IPS-18a (cell line): ENCODE measurements around the gene WDR36.
A peak's percentile ranks its signal among the peaks of the same experiment; 100 is the strongest.

Experiments
- H3K27ac ChIP-seq: one replicate; pipeline ENCODE4 v1.5.1; 2013; ENCODE audit warnings: low read length
- H3K27me3 ChIP-seq: one replicate; pipeline ENCODE4 v1.6.1; 2013; ENCODE audit warnings: mild to moderate bottlenecking, low read length; ENCODE audit not compliant: control insufficient read depth, insufficient read depth
- H3K36me3 ChIP-seq: one replicate; pipeline ENCODE4 v1.6.1; 2013; ENCODE audit warnings: low read depth, low read length; ENCODE audit not compliant: control insufficient read depth
- H3K4me1 ChIP-seq: one replicate; pipeline ENCODE4 v1.6.1; 2013; ENCODE audit warnings: low read depth, low read length; ENCODE audit not compliant: control insufficient read depth
- H3K4me3 ChIP-seq: one replicate; pipeline ENCODE4 v1.5.1; 2013; ENCODE audit warnings: low read length
- H3K9ac ChIP-seq: one replicate; pipeline ENCODE4 v1.6.1; 2013; ENCODE audit warnings: mild to moderate bottlenecking, low read length, moderate library complexity
- H3K9me3 ChIP-seq: one replicate; pipeline ENCODE4 v1.6.1; 2013; ENCODE audit warnings: low read depth, low read length; ENCODE audit not compliant: control insufficient read depth

The WDR36 gene

GRCh38 chr5:111092062-111092853 is at the start of gene WDR36:
Gene WDR36 (plus strand): TSS chr5:111092348. CDS start chr5:111092457, 109 bp downstream.
- H3K4me3 ChIP-seq: peak within 1 kb of the TSS; percentile 100
- peaks cover 11% of the 10 kb centered on the region for H3K27me3 ChIP-seq
- H3K9ac ChIP-seq: peak within 1 kb of the TSS; percentile 94
- H3K9me3 ChIP-seq: no peaks in the 10 kb centered on the region
- H3K4me1 ChIP-seq: peaks cover 9% of the 10 kb centered on the region
- peak within 1 kb of the TSS; percentile 85 for H3K27ac ChIP-seq
- H3K36me3 ChIP-seq: peaks cover 21% of the 10 kb centered on the region

GRCh38 chr5:111043712-111044506 is 48.2 kb upstream of the WDR36 start:
- H3K27me3 ChIP-seq: no peaks in the 10 kb centered on the region
- H3K9ac ChIP-seq: no peak overlapping the region
- H3K4me3 ChIP-seq: no peak overlapping the region
- no peaks in the 10 kb centered on the region for H3K9me3 ChIP-seq
- no peaks in the 10 kb centered on the region for H3K36me3 ChIP-seq
- H3K4me1 ChIP-seq: no peaks in the 10 kb centered on the region
- no peak overlapping the region for H3K27ac ChIP-seq

- Histone ChIP-seq H3K4me3 (no peak overlapping the region), H3K9ac (no peak overlapping the region), H3K27ac (no peak overlapping the region), H3K9me3 (no peaks in the 10 kb centered on the region), H3K4me1 (no peaks in the 10 kb centered on the region), H3K36me3 (no peaks in the 10 kb centered on the region), H3K27me3 (no peaks in the 10 kb centered on the region)
These were observed 34.1 kb upstream of the WDR36 start for GRCh38 chr5:111058064-111058463.

- Histone ChIP-seq H3K27me3 (no peaks in the 10 kb centered on the region), H3K4me3 (no peak overlapping the region), H3K9ac (no peak overlapping the region), H3K9me3 (no peaks in the 10 kb centered on the region), H3K27ac (no peak overlapping the region), H3K36me3 (no peaks in the 10 kb centered on the region), H3K4me1 (no peaks in the 10 kb centered on the region)
These were observed 32.0 kb upstream of the WDR36 start for GRCh38 chr5:111060169-111060568.

GRCh38 chr5:111061618-111062017 is 30.5 kb upstream of the WDR36 start:
- Histone ChIP-seq H3K4me1 (no peaks in the 10 kb centered on the region), H3K4me3 (no peak overlapping the region), H3K9ac (no peak overlapping the region), H3K27me3 (no peaks in the 10 kb centered on the region), H3K9me3 (no peaks in the 10 kb centered on the region), H3K27ac (no peak overlapping the region), H3K36me3 (no peaks in the 10 kb centered on the region)

- Histone ChIP-seq H3K36me3 (no peaks in the 10 kb centered on the region), H3K4me1 (no peaks in the 10 kb centered on the region), H3K27me3 (peaks cover 11% of the 10 kb centered on the region), H3K27ac (no peak overlapping the region), H3K9ac (no peak overlapping the region), H3K4me3 (no peak overlapping the region), H3K9me3 (no peaks in the 10 kb centered on the region)
These were observed 28.3 kb upstream of the WDR36 start for GRCh38 chr5:111063709-111064322.

GRCh38 chr5:111066261-111066938 is 25.7 kb upstream of the WDR36 start:
- Histone ChIP-seq H3K27me3 (peaks cover 36% of the 10 kb centered on the region), H3K4me1 (no peaks in the 10 kb centered on the region), H3K27ac (no peak overlapping the region), H3K36me3 (no peaks in the 10 kb centered on the region), H3K9me3 (no peaks in the 10 kb centered on the region), H3K9ac (no peak overlapping the region), H3K4me3 (no peak overlapping the region)

- Histone ChIP-seq H3K9me3 (no peaks in the 10 kb centered on the region), H3K27ac (no peak overlapping the region), H3K4me1 (no peaks in the 10 kb centered on the region), H3K36me3 (no peaks in the 10 kb centered on the region), H3K4me3 (no peak overlapping the region), H3K27me3 (peaks cover 55% of the 10 kb centered on the region), H3K9ac (no peak overlapping the region)
These were observed 23.9 kb upstream of the WDR36 start for GRCh38 chr5:111068213-111068612.

- Histone ChIP-seq H3K4me1 (peaks cover 5% of the 10 kb centered on the region), H3K36me3 (no peaks in the 10 kb centered on the region), H3K27me3 (peaks cover 71% of the 10 kb centered on the region)
These were observed 22.3 kb upstream of the WDR36 start for GRCh38 chr5:111069839-111070238.

GRCh38 chr5:111070272-111071134 is 21.6 kb upstream of the WDR36 start:
- Histone ChIP-seq H3K4me3 (peak overlapping the region; percentile 66), H3K27me3 (peaks cover 77% of the 10 kb centered on the region), H3K27ac (no peak overlapping the region), H3K36me3 (no peaks in the 10 kb centered on the region), H3K9me3 (no peaks in the 10 kb centered on the region), H3K9ac (no peak overlapping the region), H3K4me1 (peaks cover 5% of the 10 kb centered on the region)

More at GRCh38 chr5:111069839-111070238, 22.3 kb upstream of the WDR36 start:
- no peaks in the 10 kb centered on the region for H3K9me3 ChIP-seq
- no peak overlapping the region for H3K9ac ChIP-seq
- H3K4me3 ChIP-seq: peak overlapping the region; percentile 66
- H3K27ac ChIP-seq: no peak overlapping the region
